ENCODE data around the gene PTGR3.

Gene PTGR3

GRCh38 chr18:75252136-75252535 lies 43.2 kb upstream of the PTGR3 start:
- ChIA-PET CTCF (no interaction called here), POLR2A (ENCODE audit: low non-redundant PET) (no interaction called here)
- DNase-seq (ENCODE audit: low spot score): no peak
- H3K27ac ChIP-seq: no peak overlapping the region
- TF ChIP-seq CTCF (conservative IDR thresholded peaks at IDR 0.05; ENCODE audit: low read depth): no peak

GRCh38 chr18:75251466-75251865 lies 42.5 kb upstream of the PTGR3 start:
- ChIA-PET POLR2A (ENCODE audit: low non-redundant PET) (no interaction called here), CTCF (interaction anchor here (0.6 kb wide), 1 partner anchor 265 kb away, joined by 3 read pairs; no protein-coding TSS in a partner anchor)
- DNase-seq (ENCODE audit: low spot score): no peak
- TF ChIP-seq CTCF (conservative IDR thresholded peaks at IDR 0.05; ENCODE audit: low read depth): no peak
- no peak overlapping the region for H3K27ac ChIP-seq

GRCh38 chr18:75250471-75250821 lies 41.5 kb upstream of the PTGR3 start:
- CTCF ChIA-PET: no interaction called here
- POLR2A ChIA-PET (ENCODE audit: low non-redundant PET): no interaction called here
- no peak for TF ChIP-seq CTCF (conservative IDR thresholded peaks at IDR 0.05; ENCODE audit: low read depth)

GRCh38 chr18:75249672-75250470 lies 40.9 kb upstream of the PTGR3 start:
- DNase-seq (ENCODE audit: low spot score): no peak
- ChIA-PET CTCF (no interaction called here), POLR2A (ENCODE audit: low non-redundant PET) (no interaction called here)
- no peak for TF ChIP-seq CTCF (conservative IDR thresholded peaks at IDR 0.05; ENCODE audit: low read depth)
- H3K27ac ChIP-seq: 0 out of 2 replicates have a peak overlapping the region, but pooled peaks have one; percentile 0

More at GRCh38 chr18:75250471-75250821, 41.5 kb upstream of the PTGR3 start:
- 0 out of 2 replicates have a peak overlapping the region, but pooled peaks have one; percentile 0 for H3K27ac ChIP-seq
- no peak for DNase-seq (ENCODE audit: low spot score)

GRCh38 chr18:75249175-75249518 lies 40.2 kb upstream of the PTGR3 start:
- ChIA-PET POLR2A (ENCODE audit: low non-redundant PET) (no interaction called here), CTCF (no interaction called here)
- no peak for TF ChIP-seq CTCF (conservative IDR thresholded peaks at IDR 0.05; ENCODE audit: low read depth)
- DNase-seq (ENCODE audit: low spot score): no peak
- peak overlapping the region; percentile 18; the same call in 1 of the 2 replicates for H3K27ac ChIP-seq

GRCh38 chr18:75248426-75249174 lies 39.7 kb upstream of the PTGR3 start:
- DNase-seq (ENCODE audit: low spot score): no peak
- POLR2A ChIA-PET (ENCODE audit: low non-redundant PET): no interaction called here
- H3K27ac ChIP-seq: peak overlapping the region; percentile 18; the same call in 1 of the 2 replicates
- CTCF ChIA-PET: no interaction called here
- no peak for TF ChIP-seq CTCF (conservative IDR thresholded peaks at IDR 0.05; ENCODE audit: low read depth)

Measured in RWPE1 (cell line).